ENCODE results near the gene RAB4A. TPM values are rescaled to one million over a fixed set of nuclear protein-coding genes. Genes with fewer than 3 reads are reported as not detected.

The RAB4A gene
- polyA plus RNA-seq, 2 of the 4 experiments (the other 2 are of a cell fraction): 31.5 to 38.4 TPM

- TF ChIP-seq, protein P1, sequence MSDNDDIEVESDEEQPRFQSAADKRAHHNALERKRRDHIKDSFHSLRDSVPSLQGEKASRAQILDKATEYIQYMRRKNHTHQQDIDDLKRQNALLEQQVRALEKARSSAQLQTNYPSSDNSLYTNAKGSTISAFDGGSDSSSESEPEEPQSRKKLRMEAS (IDR thresholded peaks at IDR 0.05): no peak
- TF ChIP-seq RNF2 (IDR thresholded peaks at IDR 0.05; ENCODE audit: borderline replicate concordance, low read depth): no peak
- no peak for TF ChIP-seq HOXA7 (CRISPR knock-in tag; IDR thresholded peaks at IDR 0.05)
Measured at GRCh38 chr1:229247871-229248270, 23.0 kb upstream of the RAB4A start (continued).

GRCh38 chr1:229248821-229249817 is 21.8 kb upstream of the RAB4A start:
- CTCF ChIA-PET: interaction anchor here (0.6 to 1.5 kb wide), 5 partner anchors 9 to 652 kb away, joined by 3 to 5 read pairs (median 3); no protein-coding TSS in a partner anchor
- Histone ChIP-seq H3K4me1 (peaks cover 25% of the 10 kb centered on the region), H3K27ac (peak overlapping the region in 1 of 2 experiments; percentile 9; a peak in 1 of 6 replicates), H3K4me2 (no peak overlapping the region), H3K4me3 (no peak overlapping the region), H3K9me3 (peaks cover 4% of the 10 kb centered on the region; the same call in 1 of the 3 replicates)
- DNase-seq (ENCODE audit: low read depth in 1 of 2, low spot score in 1 of 2) (no peak), ATAC-seq (peak in 1 of 2 experiments; percentile 26; a peak in 2 of 6 replicates), FAIRE-seq (peak; percentile 18)
- 67% methylated on average over 10 of the region's 10 CpGs for WGBS (ENCODE audit: missing lambda C conversion rate)
- no peak for TF ChIP-seq TFCP2L1 (CRISPR knock-in tag; IDR thresholded peaks at IDR 0.05)
- TF ChIP-seq ZC3H11A (IDR thresholded peaks at IDR 0.05): no peak
- TF ChIP-seq ZNF302 (CRISPR knock-in tag; IDR thresholded peaks at IDR 0.05): no peak
- TF ChIP-seq HOXA7 (CRISPR knock-in tag; IDR thresholded peaks at IDR 0.05): no peak
- TF ChIP-seq HMGXB4 (CRISPR knock-in tag; IDR thresholded peaks at IDR 0.05; ENCODE audit: borderline replicate concordance): no peak
- TF ChIP-seq KDM5A (IDR thresholded peaks at IDR 0.05): no peak
- no peak for TF ChIP-seq PBX3 (IDR thresholded peaks at IDR 0.05)
- TF ChIP-seq BCL3 (IDR thresholded peaks at IDR 0.05): no peak
- TF ChIP-seq POLR2A (IDR thresholded peaks at IDR 0.05; ENCODE audit: low read length): no peak
- POLR2A ChIA-PET: interaction anchor here (0.7 kb wide), 1 partner anchor 525 kb away, joined by 3 read pairs; no protein-coding TSS in a partner anchor

GRCh38 chr1:229249854-229250644 is 20.9 kb upstream of the RAB4A start:
- ChIA-PET POLR2A (interaction anchor here (0.7 kb wide), 1 partner anchor 526 kb away, joined by 3 read pairs; no protein-coding TSS in a partner anchor), CTCF (interaction anchor here (1.1 to 2.0 kb wide), 5 partner anchors 8 to 585 kb away, joined by 3 to 5 read pairs (median 5); no protein-coding TSS in a partner anchor)
- ATAC-seq (no peak), FAIRE-seq (no peak), DNase-seq (ENCODE audit: low read depth in 1 of 2, low spot score in 1 of 2) (no peak)
- H3K4me1 ChIP-seq: peaks cover 25% of the 10 kb centered on the region
- H3K9me3 ChIP-seq: no peaks in the 10 kb centered on the region
- no peak overlapping the region for H3K27ac ChIP-seq
- 78% methylated on average over 6 of the region's 6 CpGs for WGBS (ENCODE audit: missing lambda C conversion rate)
- no peak for TF ChIP-seq ELK1 (IDR thresholded peaks at IDR 0.05; ENCODE audit: low read depth, low read length)
- no peak for TF ChIP-seq JUN (IDR thresholded peaks at IDR 0.05)
- no peak for TF ChIP-seq HOXB5 (CRISPR knock-in tag; IDR thresholded peaks at IDR 0.05)
- no peak for TF ChIP-seq MAFK (IDR thresholded peaks at IDR 0.05; ENCODE audit: partially characterized antibody)
- no peak for TF ChIP-seq RCOR1 (IDR thresholded peaks at IDR 0.05; ENCODE audit: low read depth, low read length)
- no peak for TF ChIP-seq KDM5A (IDR thresholded peaks at IDR 0.05)
- TF ChIP-seq POLR2A (IDR thresholded peaks at IDR 0.05; ENCODE audit: low read length): no peak
- TF ChIP-seq PHF8 (IDR thresholded peaks at IDR 0.05; ENCODE audit: borderline replicate concordance, low read depth): no peak
- TF ChIP-seq, protein P2, sequence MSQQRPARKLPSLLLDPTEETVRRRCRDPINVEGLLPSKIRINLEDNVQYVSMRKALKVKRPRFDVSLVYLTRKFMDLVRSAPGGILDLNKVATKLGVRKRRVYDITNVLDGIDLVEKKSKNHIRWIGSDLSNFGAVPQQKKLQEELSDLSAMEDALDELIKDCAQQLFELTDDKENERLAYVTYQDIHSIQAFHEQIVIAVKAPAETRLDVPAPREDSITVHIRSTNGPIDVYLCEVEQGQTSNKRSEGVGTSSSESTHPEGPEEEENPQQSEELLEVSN (IDR thresholded peaks at IDR 0.05; ENCODE audit: borderline replicate concordance, low read depth): no peak
- no peak for TF ChIP-seq CHD2 (IDR thresholded peaks at IDR 0.05; ENCODE audit: low read length, partially characterized antibody)
- TF ChIP-seq HOXA7 (CRISPR knock-in tag; IDR thresholded peaks at IDR 0.05): no peak
- no peak for TF ChIP-seq FOSB (CRISPR knock-in tag; IDR thresholded peaks at IDR 0.05)
- TF ChIP-seq KDM1A (IDR thresholded peaks at IDR 0.05; ENCODE audit: low read depth): no peak
- H3K4me2 ChIP-seq: no peak overlapping the region
- no peak overlapping the region for H3K4me3 ChIP-seq

Measured in A549 (cell line).